Raji (cell line): Measurements from ENCODE around the gene MAP4K4.
A peak's percentile ranks its signal among the peaks of the same experiment; 100 is the strongest.

ENCODE experiments used
- POLR2A ChIP-seq: IDR thresholded peaks from 2 replicates; pipeline ENCODE4 v1.6.1; 2011; ENCODE audit warnings: low read depth, low read length, control low read depth; ENCODE audit not compliant: insufficient read depth

MAP4K4 gene

GRCh38 chr2:101682311-101682710, 15.2 kb upstream of the MAP4K4 start:
- TF ChIP-seq POLR2A = no peak

GRCh38 chr2:101684313-101684712, 13.2 kb upstream of the MAP4K4 start:
- TF ChIP-seq POLR2A = no peak

GRCh38 chr2:101688261-101688660, 9.2 kb upstream of the MAP4K4 start:
- no peak for TF ChIP-seq POLR2A

- TF ChIP-seq POLR2A = no peak
Observed at GRCh38 chr2:101689114-101689825, 8.2 kb upstream of the MAP4K4 start.

- TF ChIP-seq POLR2A = no peak
Observed at GRCh38 chr2:101690547-101691152, 6.9 kb upstream of the MAP4K4 start.

GRCh38 chr2:101692041-101692440, 5.5 kb upstream of the MAP4K4 start:
- TF ChIP-seq POLR2A = no peak

GRCh38 chr2:101692766-101693165, 4.7 kb upstream of the MAP4K4 start:
- TF ChIP-seq POLR2A = no peak

- no peak for TF ChIP-seq POLR2A
Observed at GRCh38 chr2:101693991-101694588, 3.4 kb upstream of the MAP4K4 start.

- TF ChIP-seq POLR2A = no peak
Observed at GRCh38 chr2:101696272-101697123, 1.0 kb upstream of the MAP4K4 start.

- TF ChIP-seq POLR2A = 0 out of 2 replicates have a peak, but pooled peaks have one; percentile 10
Observed at GRCh38 chr2:101698014-101698843, 722 bp downstream of the MAP4K4 start.

GRCh38 chr2:101698844-101699754, 1.6 kb downstream of the MAP4K4 start:
- no peak for TF ChIP-seq POLR2A

- no peak for TF ChIP-seq POLR2A
Observed at GRCh38 chr2:101699755-101700461, 2.4 kb downstream of the MAP4K4 start.

- TF ChIP-seq POLR2A = no peak
Observed at GRCh38 chr2:101704046-101704466, 6.5 kb downstream of the MAP4K4 start.

GRCh38 chr2:101704816-101705578, 7.5 kb downstream of the MAP4K4 start:
- no peak for TF ChIP-seq POLR2A
